Suppressor macrophage treated with lipopolysaccharide for 4 hours (primary cell): ENCODE measurements around the gene PCK1.
"Not testable (repeated sequence)": the region's sequence is repeated elsewhere in the genome, so short reads cannot be mapped to it uniquely, and the experiment has no call there.

Source experiments
- DNase-seq: peaks from one replicate; pipeline ENCODE4 v3.0.0-alpha.2; 2020

The PCK1 gene

DNA sequence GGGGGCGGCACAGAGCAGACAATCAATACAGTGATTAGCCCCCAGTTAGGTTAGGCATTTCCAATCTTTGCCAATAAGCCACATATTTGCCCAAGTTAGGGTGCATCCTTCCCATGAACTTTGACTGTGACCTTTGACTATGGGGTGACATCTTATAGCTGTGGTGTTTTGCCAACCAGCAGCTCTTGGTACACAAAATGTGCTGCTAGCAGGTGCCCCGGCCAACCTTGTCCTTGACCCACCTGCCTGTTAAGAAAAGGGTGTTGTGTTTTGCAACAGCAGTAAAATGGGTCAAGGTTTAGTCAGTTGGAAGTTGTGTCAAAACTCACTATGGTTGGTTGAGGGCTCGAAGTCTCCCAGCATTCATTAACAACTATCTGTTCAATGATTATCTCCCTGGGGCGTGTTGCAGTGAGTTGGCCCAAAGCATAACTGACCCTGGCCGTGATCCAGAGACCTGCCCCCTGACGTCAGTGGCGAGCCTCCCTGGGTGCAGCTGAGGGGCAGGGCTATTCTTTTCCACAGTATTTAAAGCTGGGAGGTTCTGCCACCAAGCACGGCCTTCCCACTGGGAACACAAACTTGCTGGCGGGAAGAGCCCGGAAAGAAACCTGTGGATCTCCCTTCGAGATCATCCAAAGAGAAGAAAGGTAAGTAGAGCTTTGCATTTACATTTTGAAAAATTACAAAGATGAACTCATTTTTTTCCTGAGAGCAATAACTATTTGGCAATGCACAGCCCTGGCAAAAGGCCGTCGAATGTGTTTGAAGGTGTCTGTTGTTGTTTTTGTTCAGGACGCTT, at the start of gene PCK1:
TSS of gene PCK1 (plus strand) at position 557 of the 802 bp plus-strand sequence. CDS start 302 bp downstream, outside the sequence.
- DNase-seq, result no peak

DNA sequence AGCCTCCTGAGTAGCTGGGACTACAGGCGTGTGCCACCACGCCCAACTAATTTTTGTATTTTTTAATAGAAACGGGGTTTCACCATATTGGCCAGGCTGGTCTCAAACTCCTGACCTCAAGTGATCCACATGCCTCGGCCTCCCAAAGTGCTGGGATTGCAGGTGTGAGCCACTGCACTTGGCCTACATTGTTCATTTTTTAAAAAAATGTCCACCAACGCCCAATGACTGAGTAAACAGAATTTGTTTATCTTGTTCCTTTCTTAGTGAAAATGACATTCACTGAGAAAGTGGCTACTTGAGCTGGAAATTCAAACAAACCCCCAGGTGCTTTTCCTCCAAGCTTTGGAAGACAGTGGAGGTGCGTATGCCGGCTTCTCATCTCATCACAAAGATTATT, 49.2 kb upstream of the PCK1 start:
- DNase-seq, result not testable (repeated sequence)

DNA sequence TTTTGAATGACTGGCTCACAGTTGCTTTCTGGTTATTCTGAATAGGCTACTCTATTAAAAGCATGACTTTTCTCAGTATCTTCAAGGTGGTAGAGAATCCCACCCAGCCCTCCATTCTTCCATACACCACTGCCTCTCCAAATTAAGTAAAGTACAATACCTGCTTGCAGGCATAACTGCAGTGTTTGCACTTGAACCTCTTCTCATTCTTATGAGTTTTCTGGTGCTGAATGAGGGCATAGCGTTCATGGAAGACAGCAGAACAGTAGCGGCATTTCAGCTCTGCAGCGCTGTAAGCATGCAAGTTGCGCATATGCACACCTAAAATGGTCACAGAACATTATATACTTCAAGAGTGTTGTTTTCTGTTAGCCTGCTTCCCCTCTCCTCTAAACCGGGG, 48.5 kb upstream of the PCK1 start:
- DNase-seq, result no peak

DNA sequence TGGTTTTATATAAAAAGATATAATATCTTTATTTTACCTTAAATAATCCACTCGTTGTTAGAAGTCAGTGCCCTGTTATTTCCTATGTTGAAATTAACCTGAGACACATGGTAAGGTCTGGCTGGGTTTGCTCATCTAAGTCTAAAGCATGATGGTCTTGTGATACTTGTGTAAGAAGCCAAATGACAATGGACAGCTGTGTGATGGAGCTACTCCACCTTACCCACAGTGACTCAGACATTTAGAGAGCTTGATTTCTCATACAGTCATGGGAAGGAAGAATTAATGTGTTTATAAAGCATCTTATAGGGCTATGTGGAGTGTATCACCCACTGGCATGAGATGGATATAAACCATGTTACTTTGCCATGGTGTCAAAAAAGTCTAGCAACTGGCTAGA, 47.7 kb upstream of the PCK1 start:
- DNase-seq, result no peak

DNA sequence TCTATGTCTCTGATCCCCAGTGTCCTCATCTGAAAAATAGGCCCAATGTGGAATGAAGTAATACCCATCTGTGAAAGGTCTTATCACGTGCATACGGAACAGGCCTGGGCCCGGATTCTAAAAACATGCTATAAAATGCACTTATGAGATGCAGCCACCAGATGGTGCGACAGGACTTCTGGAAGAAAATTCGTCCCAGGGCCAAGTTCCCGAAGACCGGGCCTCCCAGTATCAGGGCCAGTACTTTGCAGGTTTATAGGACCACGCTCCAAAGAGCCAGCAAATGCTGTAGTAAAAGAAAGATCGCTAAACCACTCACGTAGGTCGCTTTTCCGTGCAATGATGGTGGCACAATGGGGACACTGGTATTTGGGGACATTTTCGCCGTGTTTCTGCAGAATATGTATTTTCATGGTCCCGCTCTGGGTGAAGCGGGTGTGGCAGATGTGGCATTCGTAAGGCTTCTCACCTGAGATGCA, 46.6 kb upstream of the PCK1 start:
- peak; percentile 74 for DNase-seq

DNA sequence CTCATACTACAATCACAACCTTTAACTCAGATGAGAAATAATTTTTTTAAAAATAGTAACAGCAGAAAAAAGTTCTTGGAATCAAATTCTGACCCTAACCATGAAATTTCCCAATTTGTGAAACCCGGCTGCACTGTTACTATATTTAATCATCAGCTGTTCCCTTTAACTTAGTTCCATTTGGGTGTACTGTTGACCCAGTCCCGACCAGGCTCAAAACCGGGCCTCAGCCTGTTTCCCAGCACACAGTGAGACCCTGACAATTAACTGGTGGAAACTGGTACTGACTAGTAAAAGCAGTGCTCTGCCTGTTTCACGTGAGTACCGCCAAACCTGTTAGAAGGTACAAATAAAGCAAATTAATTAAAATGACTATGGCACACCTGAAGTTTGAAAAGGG, 43.0 kb upstream of the PCK1 start:
- no peak for DNase-seq

DNA sequence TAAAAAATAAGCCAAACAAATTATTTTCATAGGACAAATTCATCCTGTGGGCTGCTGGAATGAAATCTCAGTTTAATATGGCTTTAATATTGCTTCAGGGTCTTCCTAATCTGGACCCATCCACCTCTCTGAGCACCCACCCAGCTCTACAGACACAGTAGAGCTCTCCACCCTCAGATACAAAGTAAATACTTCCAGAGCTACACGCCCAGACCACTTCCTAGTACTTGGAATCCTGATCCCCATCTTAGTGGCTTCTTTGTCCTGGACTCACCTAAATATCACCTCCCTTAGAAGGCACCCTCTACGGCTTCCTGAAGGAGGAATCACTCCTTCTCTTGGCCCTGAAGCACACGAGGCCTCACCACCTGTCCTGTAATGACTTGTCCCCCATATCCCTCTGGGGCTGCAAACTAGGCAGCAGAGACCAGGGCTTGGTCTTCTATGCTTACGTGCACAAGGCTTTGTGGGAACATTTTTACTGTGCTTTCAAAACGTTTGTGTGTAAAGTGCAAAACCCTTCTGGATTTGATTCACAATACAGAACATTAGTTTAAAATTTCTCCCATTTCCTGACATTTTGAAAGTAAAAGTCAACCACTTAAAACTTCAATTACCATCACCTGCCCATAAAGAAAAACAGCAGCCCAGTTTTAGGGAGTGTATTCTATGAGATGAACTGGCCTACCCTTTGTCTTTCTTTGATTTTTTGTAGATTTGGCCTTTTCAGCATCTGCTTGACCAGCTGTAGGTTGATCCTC, 38.4 kb upstream of the PCK1 start:
- DNase-seq, result no peak

DNA sequence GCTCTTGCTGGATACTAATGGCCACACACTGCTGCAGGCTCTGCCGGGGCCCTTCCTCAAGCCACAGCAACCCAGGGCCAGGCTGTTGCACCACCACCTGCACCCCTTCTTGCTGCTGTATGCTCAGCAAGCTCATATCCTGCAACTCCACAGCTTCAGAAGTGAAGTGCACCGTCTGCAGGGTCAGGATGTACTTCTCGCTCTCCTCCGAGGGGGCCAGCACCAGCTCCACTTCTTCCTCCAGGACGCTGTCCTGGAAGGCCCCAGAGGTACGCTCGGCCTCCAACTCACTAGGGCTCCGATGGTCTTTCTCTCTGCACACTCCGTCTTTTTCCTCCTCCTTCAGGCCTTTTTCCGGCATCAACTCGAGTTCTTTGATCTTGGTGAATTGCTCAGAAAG, 37.1 kb upstream of the PCK1 start:
- no peak for DNase-seq

DNA sequence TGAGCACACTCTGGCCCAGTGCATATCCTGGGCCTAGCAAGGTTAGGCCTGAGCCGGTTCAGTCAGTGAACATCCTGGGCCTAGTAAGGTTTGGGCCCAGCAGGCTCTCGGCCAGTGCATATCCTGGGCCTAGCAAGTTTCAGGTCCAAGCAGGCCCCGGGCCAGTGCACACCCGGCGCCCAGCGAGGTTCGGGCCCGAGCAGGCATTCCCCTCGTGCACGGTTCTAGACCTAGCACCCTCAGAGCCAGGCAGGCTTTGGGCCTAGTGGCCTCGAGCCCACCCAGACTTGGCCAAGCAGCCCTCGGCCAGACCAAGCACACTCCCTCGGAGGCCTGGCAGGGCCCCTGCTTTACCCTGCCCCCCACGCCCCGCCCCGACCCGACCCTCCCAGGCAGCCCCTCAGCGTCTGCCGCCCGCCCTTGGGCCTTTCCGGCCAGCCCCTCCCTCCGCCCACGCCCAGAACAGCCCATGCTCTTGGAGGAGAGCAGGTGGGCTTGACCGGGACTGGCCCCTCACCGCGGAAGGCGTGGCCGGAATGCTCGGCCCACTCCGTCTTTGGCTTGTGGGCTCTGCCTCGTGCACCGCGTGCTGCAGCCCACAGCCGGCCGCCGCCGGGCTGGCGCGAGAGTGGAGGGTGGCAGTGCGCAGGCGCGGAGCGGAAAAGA, 36.3 kb upstream of the PCK1 start, which contains the start of gene CTCFL:
TSS of gene CTCFL (minus strand) at position 630 of the 666 bp plus-strand sequence. CDS start 935 bp downstream, outside the sequence.
- no peak for DNase-seq

DNA sequence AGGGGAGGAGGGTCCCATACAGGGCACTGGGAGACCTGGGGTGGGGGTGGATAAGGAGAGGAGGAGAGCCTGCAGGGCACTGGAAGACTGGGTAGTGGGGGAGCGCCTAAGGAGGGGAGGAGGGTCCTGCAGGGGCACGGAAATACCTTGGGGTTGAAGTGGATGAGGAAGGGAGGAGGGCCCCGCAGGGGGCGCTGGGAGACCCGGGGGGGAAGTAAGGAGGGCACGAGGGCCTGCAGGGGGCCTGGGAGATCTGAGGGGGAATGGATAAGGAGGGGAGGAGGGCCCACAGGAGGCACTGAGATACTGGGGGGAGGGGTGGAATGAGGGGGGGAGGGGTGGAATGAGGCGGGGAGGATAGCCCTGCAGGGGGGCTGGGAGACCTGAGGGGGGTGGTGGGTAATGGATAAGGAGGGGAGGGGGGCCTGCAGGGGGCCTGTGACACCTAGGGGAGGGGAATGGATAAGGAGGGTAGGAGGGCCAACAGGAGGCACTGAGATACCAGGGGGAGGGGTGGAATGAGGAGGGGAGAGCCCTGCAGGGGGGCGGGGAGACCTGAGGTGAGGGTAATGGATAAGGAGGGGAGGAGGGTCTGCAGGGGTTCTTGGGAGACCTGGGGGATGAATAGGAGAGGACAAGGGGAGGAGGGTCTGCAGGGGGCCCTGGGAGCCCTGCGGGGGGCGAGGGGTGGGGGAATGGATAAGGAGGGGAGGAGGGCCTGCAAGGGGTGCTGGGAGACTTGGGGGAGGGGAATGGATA, 35.4 kb upstream of the PCK1 start:
- DNase-seq, result no peak

DNA sequence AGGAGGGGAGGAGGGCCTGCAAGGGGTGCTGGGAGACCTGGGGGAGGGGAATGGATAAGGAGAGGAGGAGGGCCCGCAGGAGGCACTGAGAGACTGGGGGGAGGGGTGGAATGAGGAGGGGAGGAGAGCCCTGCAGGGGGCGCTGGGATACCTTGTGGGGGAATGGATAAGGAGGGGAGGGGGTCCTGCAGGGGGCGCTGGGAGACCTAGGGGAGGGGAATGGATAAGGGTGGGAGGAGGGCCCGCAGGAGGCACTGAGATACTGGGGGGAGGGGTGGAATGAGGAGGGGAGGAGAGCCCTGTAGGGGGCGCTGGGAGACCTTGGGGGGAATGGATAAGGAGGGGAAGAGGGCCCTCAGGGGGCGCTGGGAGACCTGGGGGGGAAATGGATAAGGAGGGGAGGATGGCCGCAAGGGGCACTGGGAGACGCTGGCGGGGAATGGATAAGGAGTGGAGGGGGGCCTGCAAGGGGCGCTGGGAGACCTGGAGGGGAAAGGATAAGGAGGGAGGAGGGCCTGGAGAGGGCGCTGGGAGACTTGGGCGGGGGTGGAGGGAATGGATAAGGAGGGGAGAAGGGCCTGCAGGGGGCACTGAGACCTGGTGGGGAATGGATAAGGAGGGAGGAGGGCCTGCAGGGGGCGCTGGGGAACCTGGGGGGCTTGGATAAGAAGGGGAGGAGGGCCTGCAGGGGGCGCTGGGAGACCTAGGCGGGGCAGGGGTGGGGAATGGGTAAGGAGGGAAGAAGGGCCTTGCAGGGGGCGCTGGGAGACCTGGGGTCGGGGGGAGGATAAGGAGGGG, 34.6 kb upstream of the PCK1 start:
- DNase-seq, result no peak

DNA sequence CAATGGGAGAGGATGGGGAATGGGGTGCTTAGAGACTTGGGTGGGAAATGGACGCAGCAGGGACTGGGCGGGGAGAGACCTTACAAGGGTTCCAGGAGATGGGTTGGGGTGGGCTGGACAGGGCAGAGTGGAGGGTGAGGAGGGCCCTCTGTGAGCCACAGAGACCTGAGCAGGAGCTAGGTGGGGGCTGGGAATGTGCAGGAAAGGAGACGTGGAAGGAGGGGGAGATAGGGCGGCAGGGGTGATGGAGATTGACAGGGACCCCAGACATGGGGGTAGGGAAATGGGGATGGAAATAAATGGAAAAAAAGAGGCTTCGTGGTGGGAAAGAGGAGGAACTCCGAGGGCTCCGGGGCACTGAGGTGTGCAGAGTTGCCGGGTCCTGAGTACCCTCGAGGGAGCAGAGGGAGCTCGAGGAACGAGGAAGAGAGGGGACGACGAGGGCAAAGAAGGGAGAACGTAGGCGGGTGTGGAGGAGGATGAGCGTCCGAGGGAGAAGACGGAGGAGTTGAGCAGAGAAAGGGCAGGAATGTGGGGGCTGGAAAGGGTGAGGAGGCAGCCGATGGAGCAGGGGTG, 33.9 kb upstream of the PCK1 start:
- DNase-seq, result no peak

DNA sequence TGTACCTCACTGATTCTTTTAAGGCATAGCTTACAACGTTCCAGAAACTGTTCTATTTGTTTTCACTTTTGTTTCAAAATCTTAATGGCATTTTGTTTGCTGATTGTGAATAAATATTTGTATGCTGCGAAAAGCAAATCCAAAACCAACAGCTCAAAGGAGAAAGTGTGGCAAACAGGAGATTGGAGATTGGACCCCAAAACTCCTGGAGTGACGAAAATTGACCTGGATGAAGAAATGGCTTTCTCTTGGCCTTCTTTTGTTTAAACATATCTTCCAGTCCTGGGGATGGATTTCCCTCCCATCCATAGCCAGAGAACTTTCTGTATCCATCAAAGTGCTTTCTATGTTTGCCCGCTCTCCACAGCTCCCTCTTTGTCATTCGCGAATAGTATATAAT, 33.2 kb upstream of the PCK1 start:
- DNase-seq, result no peak

DNA sequence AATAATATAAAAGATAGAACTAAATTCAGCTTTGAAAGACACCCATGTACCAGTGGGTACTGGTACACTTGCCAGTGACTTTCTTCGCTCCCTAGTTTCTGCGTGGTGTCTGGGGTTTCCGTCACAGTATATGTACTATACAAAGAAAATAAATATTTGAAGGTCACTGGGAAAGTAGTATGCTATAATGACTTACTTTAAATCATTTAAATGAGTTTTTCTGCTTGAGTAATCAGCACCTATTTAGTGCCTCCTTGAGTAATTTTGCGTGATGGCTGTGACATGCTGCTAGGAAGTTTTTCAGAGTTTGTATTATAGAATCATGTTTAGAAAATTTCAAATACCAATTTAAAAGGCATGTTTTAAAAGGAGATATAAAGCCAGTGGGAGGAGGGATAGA, 32.8 kb upstream of the PCK1 start:
- no peak for DNase-seq

DNA sequence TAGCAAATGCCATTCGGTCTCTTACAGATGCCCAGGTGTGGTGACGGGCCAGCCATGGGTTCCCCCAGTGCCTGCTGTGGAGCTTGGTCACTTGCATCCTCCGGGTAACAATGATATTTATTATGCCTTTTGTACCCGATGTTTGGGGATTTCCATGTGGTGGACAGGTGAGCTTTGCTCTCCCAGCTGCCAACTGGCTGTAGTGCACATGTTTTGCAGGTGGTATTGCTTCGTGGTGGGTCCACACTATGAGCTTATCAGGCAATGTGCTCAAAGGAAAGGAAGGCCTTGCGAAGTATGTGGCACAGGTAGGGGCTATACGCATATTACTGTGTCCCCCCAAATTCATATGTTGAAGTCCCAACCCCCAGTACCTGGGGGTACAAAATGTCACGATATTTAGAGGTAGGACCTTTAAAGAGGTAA, 31.7 kb upstream of the PCK1 start:
- no peak for DNase-seq

DNA sequence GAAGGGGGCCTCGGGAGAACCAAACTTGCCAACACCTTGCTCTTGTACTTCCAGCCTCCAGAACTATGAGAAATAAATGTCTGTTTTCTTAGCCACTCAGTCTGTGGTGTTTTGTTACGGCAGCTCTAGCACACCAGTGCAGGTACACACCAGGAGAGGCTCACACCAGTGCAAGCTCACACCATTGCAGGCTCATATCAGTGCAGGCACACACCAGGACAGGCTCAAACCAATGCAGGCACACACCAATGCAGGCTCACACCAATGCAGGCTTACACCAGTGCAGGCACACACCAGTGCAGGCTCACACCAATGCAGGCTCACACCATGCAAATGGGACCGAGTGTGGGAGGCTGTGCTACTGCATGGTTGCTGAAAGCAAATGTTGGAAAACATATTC, 31.1 kb upstream of the PCK1 start:
- DNase-seq, result no peak

DNA sequence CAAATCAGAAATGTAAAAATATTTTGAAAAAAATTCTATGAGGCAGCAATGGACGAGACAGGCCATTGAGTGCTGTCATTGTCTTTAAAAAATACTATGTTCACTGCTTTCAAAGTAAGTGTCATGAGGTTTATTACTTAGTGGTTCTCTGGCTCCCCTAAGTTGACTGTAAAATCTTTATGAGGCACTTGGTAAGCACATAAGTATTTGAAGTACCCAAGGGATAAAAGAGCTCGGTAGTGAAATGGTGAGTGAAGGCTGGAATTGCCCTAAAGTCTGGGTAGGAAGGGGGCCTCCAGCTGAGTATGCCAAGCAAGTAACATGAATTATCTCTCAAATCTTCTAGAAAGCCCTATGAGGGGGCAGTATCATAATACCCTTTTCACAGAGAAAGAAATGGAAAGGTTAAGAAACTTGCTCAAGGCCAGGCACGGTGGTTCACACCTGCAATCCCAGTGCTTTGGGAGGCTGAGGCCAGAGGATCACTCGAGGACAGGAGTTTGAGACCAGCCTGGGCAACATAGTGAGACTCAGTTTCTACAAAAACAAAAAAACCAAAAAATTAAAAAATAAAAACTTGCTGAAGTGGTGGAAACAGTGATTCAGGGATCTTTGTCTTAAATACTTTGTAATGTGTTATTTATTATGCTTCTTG, 30.5 kb upstream of the PCK1 start:
- DNase-seq, result no peak

DNA sequence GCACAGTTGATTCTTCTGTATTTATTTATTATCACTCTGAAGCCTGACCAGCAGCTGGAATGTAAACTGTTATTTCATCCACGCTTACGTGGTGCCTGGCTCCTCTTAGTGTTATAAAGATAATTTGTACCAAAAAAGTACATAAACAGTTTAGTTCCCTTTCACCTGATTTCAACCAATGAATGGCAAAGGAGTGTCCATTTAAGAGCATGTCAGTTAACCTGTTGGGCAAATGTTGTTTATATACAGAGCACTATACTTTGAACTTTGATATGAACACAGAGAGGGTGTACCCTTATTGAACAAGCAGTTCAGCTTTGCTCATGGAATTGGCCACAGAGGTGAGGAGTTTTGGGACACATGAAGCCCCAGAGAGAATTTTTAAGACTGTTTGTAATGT, 28.8 kb upstream of the PCK1 start:
- DNase-seq, result no peak

DNA sequence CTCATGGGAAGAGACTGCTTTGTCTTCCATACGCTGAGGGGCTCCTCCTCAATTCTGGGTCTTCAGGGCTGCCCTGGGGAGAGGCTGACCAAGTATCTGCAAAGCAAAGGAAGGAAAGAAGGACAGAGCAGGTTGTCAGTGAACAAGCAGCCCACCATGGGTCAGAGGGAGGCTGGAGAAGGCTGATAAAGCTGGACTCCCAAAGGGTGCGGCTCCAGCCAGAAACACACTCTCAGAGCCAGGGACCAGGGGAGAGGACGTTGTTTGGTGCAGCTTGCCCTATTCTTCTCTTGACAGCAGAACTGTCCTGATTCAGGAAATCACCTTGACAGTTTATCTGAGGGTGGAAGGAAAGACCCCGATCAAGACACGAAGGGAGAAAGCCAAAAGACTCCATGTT, 25.6 kb upstream of the PCK1 start:
- no peak for DNase-seq

DNA sequence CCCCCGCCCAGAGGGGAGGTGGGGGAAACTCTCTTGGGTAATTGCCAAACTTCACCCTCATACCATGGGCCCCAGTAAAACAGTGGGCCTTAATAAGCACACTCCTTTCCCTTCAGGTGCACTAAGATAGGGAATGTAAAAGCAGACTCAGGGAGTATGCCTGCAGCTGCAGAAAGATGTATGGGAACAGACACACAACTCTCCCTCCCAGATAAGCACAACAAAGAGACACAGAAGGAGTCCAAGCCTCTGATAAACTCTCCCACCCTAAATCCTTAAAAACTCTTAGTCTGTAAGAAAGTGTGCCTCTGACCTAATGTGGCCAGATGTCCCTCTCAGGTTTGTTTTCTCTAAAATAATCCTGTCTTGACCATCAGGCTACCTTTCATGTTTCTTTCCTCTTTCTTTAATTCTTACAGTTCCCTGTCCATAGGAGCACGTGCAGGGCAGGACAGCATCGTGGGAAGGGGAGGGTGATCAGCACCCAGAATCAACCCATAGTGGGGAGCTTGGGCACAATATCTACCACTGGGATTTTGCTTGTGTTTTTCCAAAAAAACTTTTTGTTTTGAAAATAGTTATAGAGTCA, 24.7 kb upstream of the PCK1 start:
- DNase-seq, result no peak
